Chondrocyte (in vitro differentiated cells): ENCODE measurements around the gene HLA-DQA1. TPM values are rescaled to one million over a fixed set of nuclear protein-coding genes. Genes with fewer than 3 reads are reported as not detected.
"Not testable (repeated sequence)": the region's sequence is repeated elsewhere in the genome, so short reads cannot be mapped to it uniquely, and the experiment has no call there.

Experiments
- DNase-seq: peaks from one replicate; pipeline ENCODE4 v3.0.0; 2021; ENCODE audit warnings: mixed read lengths, low spot score
- H3K27ac Mint-ChIP-seq: one replicate; pipeline ENCODE4 v1.8.0; 2021; ENCODE audit warnings: mild to moderate bottlenecking, moderate library complexity, mixed read lengths; ENCODE audit not compliant: unreplicated experiment
- H3K27me3 Mint-ChIP-seq: 2 replicates; pipeline ENCODE4 v1.8.0; 2021; ENCODE audit warnings: low read depth, mixed read lengths
- H3K36me3 Mint-ChIP-seq: 2 replicates; pipeline ENCODE4 v1.8.0; 2021; ENCODE audit warnings: low read depth, mixed read lengths
- H3K4me1 Mint-ChIP-seq: 2 replicates; pipeline ENCODE4 v1.8.0; 2021; ENCODE audit warnings: low read depth, mild to moderate bottlenecking, mixed read lengths
- H3K4me3 Mint-ChIP-seq: one replicate; pipeline ENCODE4 v1.8.0; 2021; ENCODE audit warnings: mild to moderate bottlenecking, moderate library complexity, mixed read lengths; ENCODE audit not compliant: unreplicated experiment
- H3K9me3 Mint-ChIP-seq: 2 replicates; pipeline ENCODE4 v1.8.0; 2021; ENCODE audit warnings: low read depth, mixed read lengths
- CTCF ChIP-seq: fragments of 200-600 bp; sonication (generic); IDR thresholded peaks from 2 replicates; pipeline ENCODE4 v1.5.0; 2021; ENCODE audit warnings: antibody characterized with exemption, mild to moderate bottlenecking, moderate library complexity
- long read RNA-seq: library from polyadenylated mRNA; stranded (forward); transcript quantifications from one replicate; pipeline ENCODE4 v2.0.0, GENCODE V29; 2021
- total RNA-seq: library from RNA; stranded (reverse); gene quantifications from 3 replicates; pipeline ENCODE4 v1.2.1, GENCODE V29; 2021

Gene HLA-DQA1
- not detected in 3 replicates for total RNA-seq
- long read RNA-seq: 0 reads

- H3K4me1 Mint-ChIP-seq: no peaks in the 10 kb centered on the region
- H3K36me3 Mint-ChIP-seq: no peaks in the 10 kb centered on the region
- no peak for TF ChIP-seq CTCF
Observed at GRCh38 chr6:32637219-32637880, at the start of gene HLA-DQA1. TSS of gene HLA-DQA1 (plus strand) at chr6:32637406. CDS start at chr6:32637459, 53 bp downstream.

GRCh38 chr6:32588156-32588555 lies 49.0 kb upstream of the HLA-DQA1 start:
- no peak overlapping the region for H3K27ac Mint-ChIP-seq
- no peak for TF ChIP-seq CTCF
- H3K9me3 Mint-ChIP-seq: no peaks in the 10 kb centered on the region
- no peak overlapping the region for H3K4me3 Mint-ChIP-seq
- H3K27me3 Mint-ChIP-seq: peaks cover 47% of the 10 kb centered on the region
- no peak for DNase-seq
- peaks cover 1% of the 10 kb centered on the region for H3K36me3 Mint-ChIP-seq
- peaks cover 11% of the 10 kb centered on the region for H3K4me1 Mint-ChIP-seq

More at GRCh38 chr6:32637219-32637880, at the start of gene HLA-DQA1:
- no peak within 1 kb of the TSS for H3K27ac Mint-ChIP-seq
- no peak for DNase-seq
- H3K27me3 Mint-ChIP-seq: peaks cover 31% of the 10 kb centered on the region
- no peak within 1 kb of the TSS for H3K4me3 Mint-ChIP-seq
- H3K9me3 Mint-ChIP-seq: no peaks in the 10 kb centered on the region

- no peak within 1 kb of the TSS for H3K27ac Mint-ChIP-seq
- no peak for DNase-seq
- peaks cover 33% of the 10 kb centered on the region for H3K27me3 Mint-ChIP-seq
- H3K36me3 Mint-ChIP-seq: no peaks in the 10 kb centered on the region
- no peaks in the 10 kb centered on the region for H3K4me1 Mint-ChIP-seq
- H3K4me3 Mint-ChIP-seq: no peak within 1 kb of the TSS
- no peaks in the 10 kb centered on the region for H3K9me3 Mint-ChIP-seq
- TF ChIP-seq CTCF: no peak
Observed at GRCh38 chr6:32589596-32590449, 47.4 kb upstream of the HLA-DQA1 start, which contains the start of gene HLA-DRB1. TSS of gene HLA-DRB1 (minus strand) at chr6:32589848. CDS start at chr6:32589742, 106 bp downstream.

GRCh38 chr6:32590713-32591112 lies 46.5 kb upstream of the HLA-DQA1 start:
- not testable (repeated sequence) for H3K9me3 Mint-ChIP-seq, H3K36me3 Mint-ChIP-seq, DNase-seq, H3K4me1 Mint-ChIP-seq, H3K4me3 Mint-ChIP-seq, H3K27ac Mint-ChIP-seq
- peaks cover 26% of the 10 kb centered on the region for H3K27me3 Mint-ChIP-seq

GRCh38 chr6:32597024-32597423 lies 40.2 kb upstream of the HLA-DQA1 start:
- no peaks in the 10 kb centered on the region for H3K36me3 Mint-ChIP-seq

More at GRCh38 chr6:32597024-32597423, 40.2 kb upstream of the HLA-DQA1 start:
- H3K4me1 Mint-ChIP-seq: no peaks in the 10 kb centered on the region
- H3K27me3 Mint-ChIP-seq: peaks cover 2% of the 10 kb centered on the region
- no peak overlapping the region for H3K4me3 Mint-ChIP-seq
- no peak for TF ChIP-seq CTCF
- no peak for DNase-seq
- H3K27ac Mint-ChIP-seq: no peak overlapping the region
- H3K9me3 Mint-ChIP-seq: peaks cover 10% of the 10 kb centered on the region
